MM.1S (cell line): ENCODE measurements around the gene MET.
"Not testable (repeated sequence)": the region's sequence is repeated elsewhere in the genome, so short reads cannot be mapped to it uniquely, and the experiment has no call there.

Source experiments
- DNase-seq: peaks from one replicate; pipeline ENCODE4 v3.0.0-alpha.2; 2015
- H2AFZ ChIP-seq: fragments of 300-600 bp; sonication (generic); 2 replicates; pipeline ENCODE4 v1.6.0; 2016; ENCODE audit warnings: antibody characterized with exemption, low read length
- H3F3A ChIP-seq: fragments of 300-600 bp; sonication (generic); 2 replicates; pipeline ENCODE4 v1.6.1; 2016; ENCODE audit warnings: mild to moderate bottlenecking, antibody characterized with exemption, low read length, moderate library complexity, mixed read lengths; ENCODE audit not compliant: insufficient read depth
- H3K27ac ChIP-seq: fragments of 300-600 bp; sonication (generic); 2 replicates; pipeline ENCODE4 v1.5.1; 2016; ENCODE audit warnings: mild to moderate bottlenecking, low read length
- H3K27me3 ChIP-seq: fragments of 300-600 bp; sonication (generic); replicated peaks from 2 replicates; pipeline ENCODE4 v1.6.0; 2016; ENCODE audit warnings: low read length; ENCODE audit not compliant: insufficient read depth
- H3K36me3 ChIP-seq: fragments of 300-600 bp; sonication (generic); replicated peaks from 2 replicates; pipeline ENCODE4 v1.6.1; 2016; ENCODE audit warnings: mild to moderate bottlenecking, low read length, mixed read lengths; ENCODE audit not compliant: insufficient read depth
- H3K4me1 ChIP-seq: fragments of 300-600 bp; sonication (generic); 2 replicates; pipeline ENCODE4 v1.6.1; 2016; ENCODE audit warnings: low read length, mixed read lengths
- H3K4me2 ChIP-seq: fragments of 300-600 bp; sonication (generic); 2 replicates; pipeline ENCODE4 v1.6.0; 2016; ENCODE audit warnings: low read depth, low read length
- H3K4me3 ChIP-seq: fragments of 300-600 bp; sonication (generic); 2 replicates; pipeline ENCODE4 v1.5.1; 2016; ENCODE audit warnings: low read length, mixed read lengths
- H3K79me2 ChIP-seq: fragments of 300-600 bp; sonication (generic); 2 replicates; pipeline ENCODE4 v1.6.1; 2016; ENCODE audit warnings: mixed run types, low read length, mixed read lengths
- H3K9ac ChIP-seq: fragments of 300-600 bp; sonication (generic); 2 replicates; pipeline ENCODE4 v1.6.1; 2016; ENCODE audit warnings: low read length, mixed read lengths
- H3K9me2 ChIP-seq: fragments of 300-600 bp; sonication (generic); replicated peaks from 2 replicates; pipeline ENCODE4 v1.6.1; 2016; ENCODE audit warnings: mild to moderate bottlenecking, low read length, mixed read lengths; ENCODE audit not compliant: insufficient read depth
- H3K9me3 ChIP-seq: fragments of 300-600 bp; sonication (generic); replicated peaks from 2 replicates; pipeline ENCODE4 v1.6.1; 2016; ENCODE audit warnings: mild to moderate bottlenecking, low read length, mixed read lengths; ENCODE audit not compliant: insufficient read depth
- H4K20me1 ChIP-seq: fragments of 300-600 bp; sonication (generic); 2 replicates; pipeline ENCODE4 v1.6.1; 2016; ENCODE audit warnings: mild to moderate bottlenecking, low read length, moderate library complexity, mixed read lengths; ENCODE audit not compliant: insufficient read depth
- EZH2 ChIP-seq: fragments of 300-600 bp; sonication (generic); optimal IDR thresholded peaks from 2 replicates; pipeline ENCODE3; 2017; ENCODE audit warnings: low read depth, mild to moderate bottlenecking, antibody characterized with exemption, low read length, mixed read lengths
- EZH2phosphoT487 ChIP-seq: fragments of 300-600 bp; sonication (generic); IDR thresholded peaks from 2 replicates; pipeline ENCODE4 v1.6.1; 2018; ENCODE audit warnings: antibody characterized with exemption, low read length
- TF ChIP-seq, protein P1 (sequence below): fragments of 300-600 bp; sonication (generic); IDR thresholded peaks from 2 replicates; pipeline ENCODE4 v1.5.1; 2016; ENCODE audit warnings: antibody characterized with exemption, low read length, mixed read lengths

MET gene

DNA sequence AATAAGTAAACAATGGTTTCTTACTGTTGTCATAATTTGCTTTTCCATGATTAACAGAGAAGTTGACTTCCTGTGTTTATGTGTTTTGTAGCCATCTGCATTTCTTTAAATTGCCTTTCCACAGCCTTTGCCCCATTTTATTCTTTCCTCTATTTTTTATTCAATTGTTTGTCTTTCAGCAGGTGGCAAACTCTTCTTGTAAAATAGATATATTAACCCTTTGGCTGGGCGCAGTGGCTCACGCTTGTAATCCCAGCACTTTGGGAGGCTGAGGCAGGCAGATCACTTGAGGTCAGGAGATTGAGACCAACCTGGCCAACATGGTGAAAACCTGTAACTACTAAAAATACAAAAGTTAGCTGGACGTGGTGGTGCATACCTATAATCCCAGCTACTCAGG lies 139.8 kb downstream of the MET start:
- Histone ChIP-seq H3K27ac (no peak overlapping the region), H3K9ac (no peak overlapping the region), H3K36me3 (no peaks in the 10 kb centered on the region), H3K9me3 (no peaks in the 10 kb centered on the region), H3K27me3 (no peaks in the 10 kb centered on the region), H3K4me2 (no peak overlapping the region), H3K4me3 (no peak overlapping the region), H3F3A (no peaks in the 10 kb centered on the region), H2AFZ (no peak overlapping the region), H3K79me2 (no peaks in the 10 kb centered on the region), H4K20me1 (no peaks in the 10 kb centered on the region), H3K4me1 (no peaks in the 10 kb centered on the region), H3K9me2 (no peaks in the 10 kb centered on the region)
- DNase-seq, result no peak
- TF ChIP-seq EZH2phosphoT487 (no peak), EZH2 (no peak)
- TF ChIP-seq, protein P1, sequence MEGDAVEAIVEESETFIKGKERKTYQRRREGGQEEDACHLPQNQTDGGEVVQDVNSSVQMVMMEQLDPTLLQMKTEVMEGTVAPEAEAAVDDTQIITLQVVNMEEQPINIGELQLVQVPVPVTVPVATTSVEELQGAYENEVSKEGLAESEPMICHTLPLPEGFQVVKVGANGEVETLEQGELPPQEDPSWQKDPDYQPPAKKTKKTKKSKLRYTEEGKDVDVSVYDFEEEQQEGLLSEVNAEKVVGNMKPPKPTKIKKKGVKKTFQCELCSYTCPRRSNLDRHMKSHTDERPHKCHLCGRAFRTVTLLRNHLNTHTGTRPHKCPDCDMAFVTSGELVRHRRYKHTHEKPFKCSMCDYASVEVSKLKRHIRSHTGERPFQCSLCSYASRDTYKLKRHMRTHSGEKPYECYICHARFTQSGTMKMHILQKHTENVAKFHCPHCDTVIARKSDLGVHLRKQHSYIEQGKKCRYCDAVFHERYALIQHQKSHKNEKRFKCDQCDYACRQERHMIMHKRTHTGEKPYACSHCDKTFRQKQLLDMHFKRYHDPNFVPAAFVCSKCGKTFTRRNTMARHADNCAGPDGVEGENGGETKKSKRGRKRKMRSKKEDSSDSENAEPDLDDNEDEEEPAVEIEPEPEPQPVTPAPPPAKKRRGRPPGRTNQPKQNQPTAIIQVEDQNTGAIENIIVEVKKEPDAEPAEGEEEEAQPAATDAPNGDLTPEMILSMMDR, result no peak

DNA sequence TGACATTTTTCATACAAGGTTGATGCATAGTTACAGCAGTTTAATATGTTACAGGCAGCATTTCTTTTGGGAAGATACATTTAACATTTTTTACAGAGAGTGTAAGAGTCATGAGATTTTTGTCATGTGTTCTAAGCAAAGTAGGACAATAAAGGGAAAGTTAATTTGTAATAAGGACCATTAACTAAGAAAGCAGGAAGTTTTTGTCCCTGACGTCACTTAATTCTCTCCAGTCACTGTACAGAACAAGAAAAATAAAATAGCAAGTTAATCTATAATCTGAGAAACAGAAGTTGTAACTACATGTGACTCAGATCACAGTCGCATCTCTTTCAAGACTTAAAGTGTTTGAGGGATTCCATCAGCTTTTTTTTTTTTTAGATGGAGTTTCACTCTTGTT lies 140.9 kb downstream of the MET start:
- H3K9me2 ChIP-seq, result no peaks in the 10 kb centered on the region
- TF ChIP-seq EZH2, result no peak
- TF ChIP-seq, protein P1, result no peak
- no peak for TF ChIP-seq EZH2phosphoT487

DNA sequence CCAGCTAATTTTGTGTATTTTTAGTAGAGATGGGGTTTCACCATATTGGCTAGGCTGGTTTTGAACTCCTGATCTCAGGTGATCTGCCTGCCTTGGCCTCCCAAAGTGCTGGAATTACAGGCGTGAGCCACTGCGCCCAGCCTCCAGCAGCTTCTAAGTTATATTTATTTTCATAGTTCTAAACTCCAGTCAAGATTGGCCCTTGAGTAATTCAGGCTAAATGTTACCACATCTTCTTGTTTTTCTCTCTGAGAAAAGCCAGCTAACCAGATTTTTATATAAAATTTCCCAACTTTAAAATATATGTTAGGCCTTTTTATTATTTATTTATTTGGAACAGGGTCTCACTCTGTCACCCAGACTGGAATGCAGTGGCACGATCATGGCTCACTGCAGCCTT lies 141.4 kb downstream of the MET start:
- H3K4me1 ChIP-seq, H4K20me1 ChIP-seq, H2AFZ ChIP-seq, H3K4me2 ChIP-seq, H3K27ac ChIP-seq, H3K9me3 ChIP-seq, H3K4me3 ChIP-seq, H3F3A ChIP-seq, H3K36me3 ChIP-seq, DNase-seq, H3K9ac ChIP-seq, H3K79me2 ChIP-seq, H3K9me2 ChIP-seq, H3K27me3 ChIP-seq: not testable (repeated sequence)

More for the DNA sequence above, 140.9 kb downstream of the MET start:
- no peaks in the 10 kb centered on the region for H3K79me2 ChIP-seq
- no peaks in the 10 kb centered on the region for H4K20me1 ChIP-seq
- H3K27ac ChIP-seq, result no peak overlapping the region
- no peak for DNase-seq
- H3K4me1 ChIP-seq, result no peaks in the 10 kb centered on the region
- no peaks in the 10 kb centered on the region for H3K9me3 ChIP-seq
- H3K9ac ChIP-seq, result no peak overlapping the region
- H3K4me2 ChIP-seq, result no peak overlapping the region
- H2AFZ ChIP-seq, result no peak overlapping the region
- H3K27me3 ChIP-seq, result no peaks in the 10 kb centered on the region
- no peaks in the 10 kb centered on the region for H3K36me3 ChIP-seq
- no peaks in the 10 kb centered on the region for H3F3A ChIP-seq
- no peak overlapping the region for H3K4me3 ChIP-seq

DNA sequence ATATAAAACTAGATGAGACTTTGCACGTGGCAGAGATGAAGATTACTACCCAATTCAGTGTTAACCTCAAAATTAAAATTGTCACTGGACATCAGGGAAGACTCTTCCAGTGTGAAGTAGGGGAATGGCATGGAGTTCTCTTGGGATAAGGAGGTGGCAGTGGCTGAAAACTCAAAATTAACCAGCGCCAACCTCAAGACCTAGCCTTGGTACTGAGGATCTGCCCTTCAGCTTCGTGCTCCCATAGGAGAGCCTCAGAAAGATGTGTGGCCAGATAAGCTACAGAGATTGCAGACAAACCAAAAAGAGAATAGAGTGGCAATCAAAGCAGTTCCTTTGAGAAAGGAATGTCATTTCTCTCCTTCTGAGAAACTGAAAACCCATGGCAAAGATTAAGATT lies 143.0 kb downstream of the MET start:
- Histone ChIP-seq H3F3A (no peaks in the 10 kb centered on the region), H3K27ac (no peak overlapping the region), H4K20me1 (no peaks in the 10 kb centered on the region), H2AFZ (no peak overlapping the region), H3K27me3 (no peaks in the 10 kb centered on the region), H3K9ac (no peak overlapping the region), H3K4me3 (no peak overlapping the region), H3K4me2 (no peak overlapping the region), H3K4me1 (no peaks in the 10 kb centered on the region), H3K9me2 (no peaks in the 10 kb centered on the region), H3K36me3 (no peaks in the 10 kb centered on the region), H3K79me2 (no peaks in the 10 kb centered on the region), H3K9me3 (no peaks in the 10 kb centered on the region)
- no peak for TF ChIP-seq EZH2
- TF ChIP-seq, protein P1, result no peak
- TF ChIP-seq EZH2phosphoT487, result no peak
- DNase-seq, result no peak
